Brain microvascular endothelial cell (primary cell): Measurements from ENCODE around the gene EMC1.

Experiments used
- DNase-seq: peaks from one replicate; pipeline ENCODE4 v3.0.0-alpha.2; 2020
- H3K27ac ChIP-seq: fragments of 250-450 bp; sonication (Bioruptor Pico); 2 replicates; pipeline ENCODE4 v1.5.1; 2020; ENCODE audit warnings: mild to moderate bottlenecking, moderate library complexity
- H3K27me3 ChIP-seq: fragments of 250-450 bp; sonication (Bioruptor Pico); replicated peaks from 2 replicates; pipeline ENCODE4 v1.5.1; 2020; ENCODE audit warnings: mild to moderate bottlenecking
- H3K36me3 ChIP-seq: fragments of 250-450 bp; sonication (Bioruptor Pico); replicated peaks from 2 replicates; pipeline ENCODE4 v1.5.1; 2020; ENCODE audit warnings: mild to moderate bottlenecking
- H3K4me3 ChIP-seq: 2 replicates; pipeline ENCODE4 v1.5.1; 2011; ENCODE audit warnings: low read depth, mild to moderate bottlenecking, control low read depth, low read length, moderate library complexity
- CTCF ChIP-seq: IDR thresholded peaks from 2 replicates; pipeline ENCODE4 v1.5.1; 2011; ENCODE audit warnings: low read depth, mild to moderate bottlenecking, moderate library complexity, low read length, control low read depth, inconsistent platforms; ENCODE audit errors: missing control alignments
- in situ Hi-C: cut with HindIII; loops from 2 replicates; pipeline ENCODE4 v1.10.0; 2017; ENCODE audit warnings: low sequenced_read_pairs, low pct_ligation_motif_present

The EMC1 gene

GRCh38 chr1:19254416-19254815 is 3.1 kb upstream of the EMC1 start:
- DNase-seq: no peak
- H3K36me3 ChIP-seq: peaks cover 25% of the 10 kb centered on the region

GRCh38 chr1:19250629-19251304 is 557 bp downstream of the EMC1 start:
- Histone ChIP-seq H3K36me3 (no peaks in the 10 kb centered on the region), H3K4me3 (peak overlapping the region; percentile 77), H3K27ac (peak overlapping the region; percentile 98), H3K27me3 (no peaks in the 10 kb centered on the region)
- DNase-seq: no peak
- in situ Hi-C loops: no loop called here
- TF ChIP-seq CTCF: no peak

More at GRCh38 chr1:19254416-19254815, 3.1 kb upstream of the EMC1 start:
- Histone ChIP-seq H3K4me3 (no peak overlapping the region), H3K27ac (no peak overlapping the region), H3K27me3 (no peaks in the 10 kb centered on the region)
- in situ Hi-C loops: no loop called here
- TF ChIP-seq CTCF: no peak

GRCh38 chr1:19240673-19241538 is 10.4 kb downstream of the EMC1 start:
- no peak overlapping the region for H3K27ac ChIP-seq
- no peak overlapping the region for H3K4me3 ChIP-seq
- peaks cover 82% of the 10 kb centered on the region for H3K36me3 ChIP-seq
- in situ Hi-C loops: no loop called here
- TF ChIP-seq CTCF: peak; percentile 93
- peak; percentile 64 for DNase-seq
- H3K27me3 ChIP-seq: no peaks in the 10 kb centered on the region

- TF ChIP-seq CTCF: no peak
- no peak overlapping the region for H3K27ac ChIP-seq
- DNase-seq: no peak
- in situ Hi-C loops: no loop called here
- H3K36me3 ChIP-seq: peaks cover 87% of the 10 kb centered on the region
- no peaks in the 10 kb centered on the region for H3K27me3 ChIP-seq
- no peak overlapping the region for H3K4me3 ChIP-seq
Observed at GRCh38 chr1:19239876-19240275, 11.4 kb downstream of the EMC1 start.

GRCh38 chr1:19234224-19234623 is 17.1 kb downstream of the EMC1 start:
- peaks cover 83% of the 10 kb centered on the region for H3K36me3 ChIP-seq
- DNase-seq: no peak
- in situ Hi-C loops: no loop called here
- H3K4me3 ChIP-seq: no peak overlapping the region
- no peak overlapping the region for H3K27ac ChIP-seq
- TF ChIP-seq CTCF: no peak
- no peaks in the 10 kb centered on the region for H3K27me3 ChIP-seq
